SK-N-SH (cell line): ENCODE measurements around the gene CLCN5. TPM values are rescaled to one million over a fixed set of nuclear protein-coding genes. Genes with fewer than 3 reads are reported as not detected.

Experiments
- CTCF ChIA-PET: fragments of 300-600, 350-600 bp; formaldehyde crosslinking; extraction: SDS; loops from one replicate; lab custom pipeline; 2021; lab: Yijun Ruan, JAX
- POLR2A ChIA-PET: fragments of 350-600 bp; sonication (Branson Sonifier 250); formaldehyde crosslinking; extraction: SDS; loops from one replicate; lab custom pipeline; 2020; ENCODE audit warnings: antibody characterized with exemption, inconsistent platforms; lab: Yijun Ruan, JAX
- DNase-seq: peaks from one replicate; pipeline ENCODE4 v3.0.0; 2012
- H2AFZ ChIP-seq: fragments of 200-600 bp; sonication (generic); 2 replicates; pipeline ENCODE4 v1.8.1; 2016; ENCODE audit warnings: antibody characterized with exemption, mild to moderate bottlenecking, low read depth
- H3F3A ChIP-seq: fragments of 200-600 bp; sonication (generic); replicated peaks from 2 replicates; pipeline ENCODE3; 2016; ENCODE audit warnings: antibody characterized with exemption, mild to moderate bottlenecking; ENCODE audit not compliant: insufficient read depth
- H3K27ac ChIP-seq, 2 experiments: fragments of 200-500 bp in 1 of 2; fragments of 200-600 bp in 1 of 2; sonication (Bioruptor generic) in 1 of 2; sonication (generic), shearing (Covaris generic) in 1 of 2; 2 replicates each; pipeline versions ENCODE4 v1.5.1 to v1.6.1; 2014 to 2016; ENCODE audit warnings: low read depth in 2 of 2, inconsistent platforms in 1 of 2, low read length in 1 of 2, mild to moderate bottlenecking in 1 of 2, mixed read lengths in 1 of 2
- H3K27me3 ChIP-seq: fragments of 200-600 bp; sonication (generic), shearing (Covaris generic); 2 replicates; pipeline ENCODE4 v1.6.1; 2016; ENCODE audit warnings: mixed run types; ENCODE audit not compliant: insufficient read depth
- H3K36me3 ChIP-seq, 2 experiments: fragments of 200-500 bp in 1 of 2; fragments of 200-600 bp in 1 of 2; sonication (Bioruptor generic) in 1 of 2; sonication (generic) in 1 of 2; replicated peaks in 1 of 2; 2 replicates each; pipeline versions ENCODE3 to v1.5.1; 2014 to 2016; ENCODE audit warnings: low read length in 1 of 2, mild to moderate bottlenecking in 1 of 2; ENCODE audit not compliant: insufficient read depth in 2 of 2, control insufficient read depth in 1 of 2
- H3K4me1 ChIP-seq, 2 experiments: fragments of 200-500 bp in 1 of 2; fragments of 200-600 bp in 1 of 2; sonication (Bioruptor generic) in 1 of 2; sonication (generic), shearing (Covaris generic) in 1 of 2; 2 replicates each; pipeline versions ENCODE4 v1.5.1 to v1.6.1; 2014 to 2016; ENCODE audit warnings: low read depth in 1 of 2, low read length in 1 of 2, mixed run types in 1 of 2; ENCODE audit not compliant: insufficient read depth in 2 of 2, control insufficient read depth in 1 of 2
- H3K4me2 ChIP-seq: fragments of 200-600 bp; sonication (generic), shearing (Covaris generic); 2 replicates; pipeline ENCODE4 v1.6.1; 2017; ENCODE audit warnings: mixed run types
- H3K4me3 ChIP-seq, 2 experiments: fragments of 200-500 bp in 1 of 2; fragments of 200-600 bp in 1 of 2; sonication (Bioruptor generic) in 1 of 2; sonication (generic), shearing (Covaris generic) in 1 of 2; 2 replicates each; pipeline versions ENCODE4 v1.5.1 to v1.8.1; 2014 to 2016; ENCODE audit warnings: low read depth in 2 of 2, inconsistent platforms in 1 of 2, low read length in 1 of 2, mild to moderate bottlenecking in 1 of 2, mixed read lengths in 1 of 2, moderate library complexity in 1 of 2
- H3K79me2 ChIP-seq: fragments of 200-600 bp; sonication (generic); 2 replicates; pipeline ENCODE4 v1.8.1; 2017; ENCODE audit warnings: mild to moderate bottlenecking; ENCODE audit not compliant: insufficient read depth
- H3K9ac ChIP-seq: fragments of 200-600 bp; sonication (generic); 2 replicates; pipeline ENCODE4 v1.6.1; 2017; ENCODE audit warnings: mixed run types
- H3K9me2 ChIP-seq: fragments of 200-600 bp; sonication (generic); 2 replicates; pipeline ENCODE4 v1.6.1; 2017; ENCODE audit warnings: mixed run types
- H3K9me3 ChIP-seq: fragments of 200-600 bp; sonication (generic); 2 replicates; pipeline ENCODE4 v1.6.1; 2017; ENCODE audit warnings: mixed run types, mild to moderate bottlenecking, moderate library complexity
- H4K20me1 ChIP-seq: fragments of 200-600 bp; sonication (generic); 2 replicates; pipeline ENCODE4 v1.6.1; 2017; ENCODE audit warnings: mild to moderate bottlenecking, mixed run types; ENCODE audit not compliant: insufficient read depth
- CHD2 ChIP-seq: fragments of 150-350 bp; IDR thresholded peaks from 2 replicates; pipeline ENCODE4 v1.6.1; 2018; ENCODE audit warnings: low read length; ENCODE audit not compliant: partially characterized antibody
- CTCF ChIP-seq: fragments of 200-600 bp; sonication (generic); IDR thresholded peaks from 2 replicates; pipeline ENCODE4 v1.6.1; 2017; ENCODE audit warnings: antibody characterized with exemption, mild to moderate bottlenecking, moderate library complexity
- ELF1 ChIP-seq: IDR thresholded peaks from 2 replicates; pipeline ENCODE4 v1.4.0; 2012
- EZH2phosphoT487 ChIP-seq: fragments of 200-600 bp; sonication (generic); IDR thresholded peaks from 2 replicates; pipeline ENCODE4 v1.6.1; 2017; ENCODE audit warnings: low read depth, mixed run types, mild to moderate bottlenecking, antibody characterized with exemption, moderate library complexity, borderline replicate concordance
- FOSL2 ChIP-seq: IDR thresholded peaks from 2 replicates; pipeline ENCODE4 v1.4.0; 2012; ENCODE audit warnings: low read depth, mild to moderate bottlenecking, moderate library complexity, borderline replicate concordance
- FOXJ3 ChIP-seq: sonication (generic); formaldehyde crosslinking; IDR thresholded peaks from 2 replicates; pipeline ENCODE4 v1.5.1; 2020; ENCODE audit warnings: mild to moderate bottlenecking, missing genetic modification reagents
- FOXM1 ChIP-seq: IDR thresholded peaks from 2 replicates; pipeline ENCODE4 v1.4.0; 2012; ENCODE audit warnings: low read depth, mild to moderate bottlenecking
- GABPA ChIP-seq: IDR thresholded peaks from 2 replicates; pipeline ENCODE4 v1.4.0; 2012; ENCODE audit warnings: low read depth, mild to moderate bottlenecking
- GATA2 ChIP-seq: sonication (generic); formaldehyde crosslinking; IDR thresholded peaks from 2 replicates; pipeline ENCODE4 v1.5.0; 2020; ENCODE audit warnings: mild to moderate bottlenecking, missing genetic modification reagents
- MEF2A ChIP-seq: IDR thresholded peaks from 2 replicates; pipeline ENCODE4 v1.4.0; 2012; ENCODE audit warnings: low read depth, borderline replicate concordance
- MXI1 ChIP-seq: IDR thresholded peaks from 2 replicates; pipeline ENCODE4 v1.6.1; 2012; ENCODE audit warnings: mild to moderate bottlenecking, low read depth, low read length, improper control_type of control experiment
- NRF1 ChIP-seq: IDR thresholded peaks from 2 replicates; pipeline ENCODE4 v1.6.1; 2012; ENCODE audit warnings: low read depth, mild to moderate bottlenecking, low read length
- PBX3 ChIP-seq: IDR thresholded peaks from 2 replicates; pipeline ENCODE4; 2012
- POLR2AphosphoS5 ChIP-seq: IDR thresholded peaks from 2 replicates; pipeline ENCODE4 v1.6.1; 2012; ENCODE audit warnings: low read depth, low read length
- REST ChIP-seq: IDR thresholded peaks from 2 replicates; pipeline ENCODE4 v1.6.1; 2012; ENCODE audit warnings: mild to moderate bottlenecking, low read depth, low read length, moderate library complexity
- SIN3A ChIP-seq: IDR thresholded peaks from 2 replicates; pipeline ENCODE4 v1.6.1; 2012; ENCODE audit warnings: low read depth, mild to moderate bottlenecking, low read length, moderate library complexity, borderline replicate concordance
- TAF1 ChIP-seq: IDR thresholded peaks from 2 replicates; pipeline ENCODE4 v1.6.1; 2012; ENCODE audit warnings: low read depth, mild to moderate bottlenecking, low read length, moderate library complexity, borderline replicate concordance
- USF1 ChIP-seq: IDR thresholded peaks from 2 replicates; pipeline ENCODE4 v1.4.0; 2012; ENCODE audit warnings: low read depth, borderline replicate concordance
- YY1 ChIP-seq: IDR thresholded peaks from 2 replicates; pipeline ENCODE4 v1.4.0; 2012; ENCODE audit warnings: low read depth, mild to moderate bottlenecking
- ZBTB33 ChIP-seq: IDR thresholded peaks from 2 replicates; pipeline ENCODE4 v1.4.0; 2012; ENCODE audit warnings: low read depth, borderline replicate concordance
- WGBS: methylation state at CpG from one replicate; pipeline ENCODE4 v1.1.6; 2017; ENCODE audit warnings: low lambda C conversion rate; 5-methylcytosine and 5-hydroxymethylcytosine counted together
- polyA plus RNA-seq, 3 experiments: library from polyadenylated mRNA; depleted of rRNA; stranded (reverse); fragments of >200 nt; gene quantifications; 2 replicates each; pipeline ENCODE4 v1.2.3, GENCODE V29; 2012

Gene CLCN5
- polyA plus RNA-seq, 1 of the 3 experiments (the other 2 are of a cell fraction): 1.7 TPM

- Histone ChIP-seq H3K9me2 (no peaks in the 10 kb centered on the region), H3F3A (no peaks in the 10 kb centered on the region), H3K79me2 (no peaks in the 10 kb centered on the region), H2AFZ (no peak overlapping the region), H3K27me3 (no peaks in the 10 kb centered on the region), H3K9ac (no peak overlapping the region), H3K4me2 (no peak overlapping the region), H4K20me1 (no peaks in the 10 kb centered on the region), H3K4me3 (no peak overlapping the region), H3K36me3 (no peaks in the 10 kb centered on the region), H3K4me1 (no peaks in the 10 kb centered on the region), H3K27ac (no peak overlapping the region), H3K9me3 (no peaks in the 10 kb centered on the region)
- no peak for TF ChIP-seq NRF1
- no peak for TF ChIP-seq TAF1
- no peak for TF ChIP-seq YY1
- no peak for TF ChIP-seq FOXJ3 (CRISPR knock-in tag)
- TF ChIP-seq ELF1: no peak
- TF ChIP-seq MEF2A: no peak
- no peak for TF ChIP-seq GATA2 (CRISPR knock-in tag)
- TF ChIP-seq GABPA: no peak
- TF ChIP-seq ZBTB33: no peak
- TF ChIP-seq FOSL2: no peak
- TF ChIP-seq REST: no peak
- no peak for TF ChIP-seq CHD2
- TF ChIP-seq USF1: no peak
- TF ChIP-seq FOXM1: no peak
- no peak for TF ChIP-seq MXI1
- no peak for TF ChIP-seq PBX3
- no peak for TF ChIP-seq POLR2AphosphoS5
- no peak for TF ChIP-seq EZH2phosphoT487
- no peak for TF ChIP-seq SIN3A
- TF ChIP-seq CTCF: no peak
- no peak for DNase-seq
- POLR2A ChIA-PET: no interaction called here
- CTCF ChIA-PET: interaction anchor here (0.8 kb wide), 1 partner anchor 43 kb away, joined by 3 read pairs; no protein-coding TSS in a partner anchor
- 35% methylated on average over 2 of the region's 2 CpGs for WGBS
Measured at GRCh38 chrX:49959602-49960001, 37.2 kb downstream of the CLCN5 start.
